ENCODE results near the gene PPARG.
"Not testable (repeated sequence)": the region's sequence is repeated elsewhere in the genome, so short reads cannot be mapped to it uniquely, and the experiment has no call there.

PPARG gene

GRCh38 chr3:12443781-12444522 lies 155.1 kb downstream of the PPARG start:
- DNase-seq (ENCODE audit: low spot score), result no peak

DNA sequence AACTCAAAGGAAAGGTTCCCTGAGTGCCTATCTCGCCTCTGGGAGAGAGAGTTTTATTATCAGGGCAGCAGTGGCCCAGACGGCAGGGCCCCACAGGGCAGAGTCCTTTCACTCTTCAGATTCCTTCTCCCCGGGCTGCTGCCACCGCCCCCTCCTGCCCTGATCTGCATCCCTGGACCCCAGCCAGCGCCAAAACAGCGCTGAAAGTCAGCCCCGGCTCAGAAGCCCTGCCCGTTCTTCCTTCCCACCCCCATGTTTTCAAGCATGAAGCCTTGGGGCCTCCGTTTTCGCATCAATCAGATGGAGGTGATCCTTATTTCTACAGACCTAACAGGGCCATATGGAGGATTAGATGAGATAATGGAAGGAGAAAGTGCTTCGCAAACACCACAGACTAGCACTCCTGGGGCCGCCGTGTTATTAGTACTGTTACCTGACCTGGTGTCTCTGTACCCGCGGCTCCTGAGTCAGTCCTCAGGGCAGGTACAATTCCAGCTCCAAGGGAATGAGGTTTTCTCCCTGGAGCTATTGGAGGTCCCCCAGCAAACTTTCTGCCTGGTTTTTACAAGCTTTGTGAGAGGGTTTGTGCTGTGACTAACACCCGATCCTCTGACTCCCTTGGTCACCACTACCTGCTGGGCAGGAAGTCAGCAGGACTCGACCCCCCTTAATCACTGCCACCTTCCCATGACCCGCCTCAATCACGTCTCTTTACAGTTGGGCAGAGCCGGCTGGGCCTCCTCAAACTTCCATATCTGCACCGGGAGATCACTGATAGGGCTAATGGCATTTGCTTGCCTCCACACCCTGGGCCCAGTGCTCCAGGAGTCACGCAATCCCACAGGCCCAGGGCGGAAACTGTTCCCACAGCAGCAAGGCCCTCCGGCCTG lies 156.0 kb downstream of the PPARG start:
- no peak for DNase-seq (ENCODE audit: low spot score)

DNA sequence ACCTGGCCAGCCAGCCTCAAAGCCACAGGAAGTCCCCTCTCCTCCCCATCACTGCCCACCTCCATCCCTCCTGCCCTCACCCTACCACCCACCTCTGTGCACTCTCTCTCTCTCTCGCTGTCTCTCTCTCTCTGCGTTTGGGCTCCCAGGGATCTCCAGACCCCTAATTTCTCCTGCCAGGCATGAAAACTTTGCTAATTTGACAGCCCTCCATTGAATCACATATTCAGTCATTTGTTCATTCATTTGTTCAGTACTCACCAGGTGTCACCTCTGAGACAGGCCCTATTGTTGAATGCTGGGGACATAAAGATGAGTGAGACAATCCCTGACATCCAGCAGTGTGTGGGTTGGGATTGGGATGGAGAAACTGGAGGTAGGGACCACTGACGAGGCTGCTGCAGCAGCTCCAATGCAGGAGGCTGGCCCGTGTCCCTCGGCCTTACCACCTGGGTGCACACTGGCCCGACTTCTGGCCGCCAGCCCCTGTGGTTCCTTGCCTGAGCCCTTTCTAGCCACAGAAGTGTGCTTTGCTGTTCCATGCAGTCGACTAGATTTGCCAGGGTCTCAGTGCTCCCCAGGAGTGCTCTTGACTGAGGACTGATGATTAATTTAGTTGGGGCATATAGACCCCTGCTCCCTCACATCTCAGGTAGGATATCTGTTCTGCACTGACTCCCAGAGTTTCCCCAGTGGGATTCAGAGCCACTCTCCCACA lies 156.8 kb downstream of the PPARG start:
- DNase-seq (ENCODE audit: low spot score), result no peak

GRCh38 chr3:12446298-12446697 lies 157.4 kb downstream of the PPARG start:
- DNase-seq (ENCODE audit: low spot score), result no peak

GRCh38 chr3:12447075-12447474 lies 158.2 kb downstream of the PPARG start:
- no peak for DNase-seq (ENCODE audit: low spot score)

DNA sequence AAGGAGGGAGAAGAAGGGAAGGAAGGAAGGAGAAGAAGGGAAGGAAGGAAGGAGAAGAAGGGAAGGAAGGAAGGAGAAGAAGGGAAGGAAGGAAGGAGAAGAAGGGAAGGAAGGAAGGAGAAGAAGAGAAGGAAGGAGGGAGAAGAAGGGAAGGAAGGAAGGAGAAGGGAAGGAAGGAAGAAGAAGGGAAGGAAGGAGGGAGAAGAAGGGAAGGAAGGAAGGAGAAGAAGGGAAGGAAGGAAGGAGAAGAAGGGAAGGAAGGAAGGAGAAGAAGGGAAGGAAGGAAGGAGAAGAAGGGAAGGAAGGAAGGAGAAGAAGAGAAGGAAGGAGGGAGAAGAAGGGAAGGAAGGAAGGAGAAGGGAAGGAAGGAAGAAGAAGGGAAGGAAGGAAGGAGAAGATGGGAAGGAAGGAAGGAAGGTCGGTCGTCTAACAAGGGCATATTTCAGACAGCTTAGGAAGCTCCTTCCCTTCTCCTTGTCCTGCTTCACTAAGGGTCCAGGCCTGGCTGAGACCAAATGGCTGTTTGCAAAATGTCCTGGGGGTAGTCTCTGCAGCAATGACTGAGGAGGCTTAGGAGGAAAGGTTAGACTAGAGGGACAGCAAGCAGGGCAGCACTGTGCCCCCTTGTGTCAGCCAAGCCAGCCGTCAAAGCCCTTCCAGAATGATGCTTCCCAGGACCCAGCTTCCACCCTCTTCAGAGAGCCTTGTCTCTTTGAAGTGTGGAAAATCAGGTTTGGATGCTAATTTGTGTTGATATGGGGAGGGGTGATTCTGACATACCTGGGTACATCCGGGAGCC lies 159.7 kb downstream of the PPARG start:
- DNase-seq (ENCODE audit: low spot score), result not testable (repeated sequence)

DNA sequence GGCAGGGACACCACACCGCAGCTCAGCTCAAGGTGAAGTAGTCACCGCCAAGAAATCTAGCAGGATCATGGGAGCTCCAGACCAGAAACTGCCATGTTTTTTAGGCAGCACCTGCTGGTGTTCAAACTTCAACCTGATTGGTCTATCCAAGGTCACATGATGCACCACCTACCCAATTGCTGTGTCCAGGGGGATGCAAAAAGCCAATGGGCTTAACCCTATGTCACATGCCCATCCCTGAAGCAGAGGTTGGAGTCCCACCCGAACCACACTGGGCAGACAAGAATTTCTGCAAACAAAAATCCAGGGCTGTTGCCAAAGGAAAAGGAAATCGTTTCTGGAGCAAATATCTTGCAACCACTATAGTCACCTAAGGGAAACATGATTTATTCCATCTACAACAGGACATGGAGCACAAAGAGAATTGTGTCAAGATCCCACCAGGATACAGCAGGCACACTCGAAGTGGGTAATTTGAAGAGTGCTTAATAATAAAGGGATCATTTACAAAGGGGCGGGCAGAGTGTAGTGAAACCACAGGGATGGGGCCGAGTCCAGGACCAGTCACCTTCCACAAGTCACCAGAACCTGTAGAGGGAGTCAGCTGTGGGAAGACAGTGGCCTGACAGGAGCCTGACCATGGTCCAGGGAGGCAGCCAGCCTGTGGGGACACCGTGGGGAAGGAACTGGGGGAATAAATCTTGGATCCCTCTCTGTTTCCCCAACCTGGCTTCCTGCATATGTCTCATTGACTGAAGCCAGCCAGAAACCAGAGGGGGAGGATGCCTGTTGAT lies 161.2 kb downstream of the PPARG start:
- peak; percentile 42 for DNase-seq (ENCODE audit: low spot score)

DNA sequence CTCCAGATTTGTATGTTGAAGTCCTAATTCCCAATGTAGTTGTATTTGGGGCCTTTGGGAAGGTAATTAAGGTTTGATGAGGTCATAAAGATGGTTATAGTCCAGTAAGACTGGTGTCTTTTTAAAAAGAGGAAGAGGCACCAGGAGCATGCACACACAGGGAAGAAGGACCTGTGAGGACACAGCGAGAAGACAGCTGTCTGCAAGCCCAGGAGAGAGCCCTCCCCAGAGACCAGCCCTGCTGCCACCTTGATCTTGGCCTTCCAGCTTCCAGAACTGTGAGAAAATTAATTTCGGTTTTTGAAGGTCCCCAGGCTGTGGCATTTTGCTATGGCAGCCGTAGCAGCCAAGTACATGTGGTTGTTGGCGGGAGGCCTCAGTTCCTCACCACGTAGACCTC lies 162.6 kb downstream of the PPARG start:
- DNase-seq (ENCODE audit: low spot score), result no peak

DNA sequence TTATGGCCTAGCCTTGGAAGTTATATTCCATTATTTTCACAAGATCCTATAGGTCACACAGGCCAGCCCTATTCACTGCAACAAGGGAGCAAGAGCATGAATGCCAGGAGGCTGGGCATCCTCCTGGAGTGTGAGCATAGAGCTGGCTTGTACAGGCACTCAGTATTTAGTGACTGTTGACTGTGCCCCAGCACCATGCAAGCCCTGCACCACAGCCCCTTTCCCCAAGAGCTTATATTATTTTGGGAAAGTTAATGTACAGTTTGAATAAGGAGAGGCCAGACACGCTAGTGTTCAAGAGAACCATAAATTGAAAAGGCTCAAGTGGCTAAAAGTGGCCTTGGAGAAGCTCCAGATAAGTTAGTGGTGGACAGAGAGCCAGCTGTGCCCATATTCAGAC lies 163.1 kb downstream of the PPARG start:
- no peak for DNase-seq (ENCODE audit: low spot score)

DNA sequence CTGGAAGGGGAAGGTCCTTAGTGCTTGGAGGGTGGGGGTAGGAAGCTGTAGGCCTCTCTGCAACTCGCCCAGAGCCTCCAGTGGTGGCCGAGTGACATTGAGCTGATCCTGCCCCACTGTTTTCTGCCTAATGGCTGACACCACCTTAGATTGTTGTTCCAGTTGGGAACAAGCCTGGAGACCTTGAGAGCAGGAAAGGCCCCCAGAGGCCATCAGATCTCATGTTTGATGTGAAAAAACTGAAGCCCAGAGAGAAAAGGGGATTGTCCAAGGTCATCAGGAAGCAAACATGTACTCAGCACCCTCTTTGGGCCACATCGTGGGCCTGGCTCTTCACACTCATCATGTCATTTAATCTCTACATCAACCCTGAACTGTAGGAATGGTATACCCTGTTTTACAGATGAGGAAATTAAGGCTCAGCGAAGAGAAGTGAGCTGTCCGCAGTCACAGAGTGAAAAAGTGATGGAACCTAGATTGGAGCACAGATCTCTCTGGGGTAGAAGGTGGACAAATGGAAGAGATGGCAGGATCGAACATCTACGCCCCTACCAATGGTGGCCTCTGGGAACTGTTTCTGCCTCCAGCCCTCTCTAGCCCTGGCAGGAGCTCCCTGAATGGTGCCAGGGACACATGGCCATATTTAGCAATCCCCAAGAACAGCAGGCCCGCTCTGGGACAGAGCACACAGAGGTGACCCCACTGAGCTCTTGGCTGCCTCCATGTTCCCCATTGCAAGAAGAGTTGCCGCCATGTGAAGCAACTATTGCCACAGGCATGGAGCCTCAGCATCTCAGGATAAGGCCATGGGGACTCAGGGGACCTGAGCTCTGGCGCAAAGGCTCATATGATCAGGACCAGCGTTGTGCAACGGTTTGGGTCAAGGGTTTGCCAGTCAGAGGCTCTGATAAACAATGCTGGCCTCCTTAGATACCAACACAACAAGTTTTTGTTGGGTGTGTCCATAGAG lies 163.8 kb downstream of the PPARG start:
- no peak for DNase-seq (ENCODE audit: low spot score)

DNA sequence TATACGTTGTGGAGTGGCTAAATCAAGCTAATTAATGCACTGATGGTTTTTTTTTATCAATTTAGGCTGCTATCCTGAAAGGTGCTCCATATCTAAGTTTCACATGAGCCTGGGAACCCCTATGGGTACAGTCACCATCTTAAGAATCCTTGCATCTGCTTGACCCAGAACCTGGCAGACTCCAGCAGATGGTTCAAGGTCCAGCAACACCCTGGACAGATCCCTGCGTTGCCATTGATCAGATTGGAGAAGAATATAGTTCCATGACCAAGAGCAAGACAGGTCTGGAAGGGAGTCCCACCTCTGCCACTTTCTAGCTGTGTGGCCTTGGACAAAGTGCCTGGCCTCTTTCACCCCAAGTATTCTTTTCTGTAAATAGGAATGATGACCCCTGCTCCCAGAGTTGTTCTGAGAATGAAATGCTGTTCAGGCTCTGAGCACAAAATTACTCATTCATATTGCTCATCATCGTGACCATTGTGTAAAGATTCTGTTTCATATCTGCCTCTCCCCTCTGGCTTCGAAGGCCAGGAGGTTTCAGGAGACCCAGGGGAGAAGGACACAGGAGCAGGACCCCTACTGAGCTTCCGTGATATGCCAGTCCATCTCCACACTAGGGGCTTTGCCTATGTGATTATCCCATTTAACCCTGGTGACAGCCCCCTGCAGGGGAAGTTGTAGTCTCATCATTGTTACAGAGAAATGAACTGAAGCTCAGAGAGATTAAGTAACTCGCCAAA lies 165.4 kb downstream of the PPARG start:
- DNase-seq (ENCODE audit: low spot score), result no peak

DNA sequence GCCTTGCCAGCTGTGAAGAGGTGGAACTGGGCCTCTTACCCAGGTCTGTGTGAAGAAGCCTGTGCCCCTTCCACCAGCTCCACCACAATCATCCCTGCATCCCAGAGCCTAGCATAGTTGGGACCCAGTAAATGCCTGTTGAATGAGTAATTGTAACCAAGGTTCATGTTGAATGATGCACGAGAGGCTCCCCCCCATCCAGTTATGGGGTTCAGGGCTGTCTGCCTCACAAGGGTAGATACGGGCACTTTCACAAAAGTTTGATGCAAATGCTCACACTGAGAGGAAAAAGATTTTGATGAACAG lies 165.9 kb downstream of the PPARG start:
- DNase-seq (ENCODE audit: low spot score), result no peak

DNA sequence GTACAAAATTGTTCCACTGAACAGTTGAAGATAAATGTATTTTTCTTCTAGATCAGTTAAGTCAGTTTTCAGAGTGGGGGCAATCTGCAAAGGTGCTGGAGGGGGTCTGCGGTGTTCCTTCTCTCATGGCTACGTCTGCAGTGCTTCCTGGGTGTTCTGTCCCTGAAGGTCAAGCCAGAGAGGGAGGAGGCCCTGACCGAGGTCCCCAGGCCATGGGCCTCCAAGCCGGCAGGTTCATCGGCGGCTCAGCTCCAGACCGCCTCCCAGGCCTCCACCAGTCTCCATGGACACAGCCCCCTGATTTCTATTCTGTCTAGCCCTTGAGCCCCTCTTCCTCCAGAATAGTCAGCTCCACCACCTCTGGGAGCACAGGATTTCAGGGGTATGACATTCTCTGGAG lies 166.9 kb downstream of the PPARG start:
- DNase-seq (ENCODE audit: low spot score), result no peak

DNA sequence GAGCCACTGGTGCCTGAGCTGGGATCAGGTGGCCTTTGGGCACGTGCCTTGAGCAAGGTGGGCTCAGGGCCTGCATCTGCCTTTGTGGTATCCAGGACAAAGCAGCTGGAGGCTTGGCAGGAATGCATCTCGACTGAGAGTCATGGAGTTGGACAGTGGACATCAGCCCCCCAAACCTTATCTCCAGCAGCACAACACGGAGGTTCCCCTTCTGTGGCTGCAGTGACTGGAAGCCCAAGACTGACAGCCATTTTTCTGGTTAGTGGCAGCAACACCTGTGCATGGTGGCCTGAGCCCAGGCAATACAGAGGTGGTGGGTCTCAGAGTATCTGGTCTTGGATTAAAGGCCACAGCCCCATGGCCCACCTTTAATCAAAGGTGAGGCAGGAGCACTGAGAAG lies 167.6 kb downstream of the PPARG start:
- no peak for DNase-seq (ENCODE audit: low spot score)

DNA sequence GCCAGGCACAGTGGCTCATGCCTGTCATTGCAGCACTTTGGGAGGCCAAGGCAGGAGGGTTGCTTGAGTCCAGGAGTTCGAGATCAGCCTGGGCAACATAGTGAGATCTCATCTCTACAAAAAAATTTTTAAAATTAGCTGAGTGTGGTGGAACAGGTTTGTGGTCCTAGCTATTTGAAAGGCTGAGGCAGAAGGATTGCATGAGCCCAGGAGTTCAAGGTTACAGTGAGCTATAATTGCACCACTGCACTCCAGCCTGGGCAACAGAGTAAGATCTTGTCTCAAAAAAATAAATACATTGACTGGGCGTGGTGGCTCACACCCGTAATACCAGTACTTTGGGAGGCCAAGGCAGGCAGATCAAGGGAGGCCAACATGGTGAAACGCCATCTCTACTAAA lies 168.5 kb downstream of the PPARG start:
- DNase-seq (ENCODE audit: low spot score), result not testable (repeated sequence)

DNA sequence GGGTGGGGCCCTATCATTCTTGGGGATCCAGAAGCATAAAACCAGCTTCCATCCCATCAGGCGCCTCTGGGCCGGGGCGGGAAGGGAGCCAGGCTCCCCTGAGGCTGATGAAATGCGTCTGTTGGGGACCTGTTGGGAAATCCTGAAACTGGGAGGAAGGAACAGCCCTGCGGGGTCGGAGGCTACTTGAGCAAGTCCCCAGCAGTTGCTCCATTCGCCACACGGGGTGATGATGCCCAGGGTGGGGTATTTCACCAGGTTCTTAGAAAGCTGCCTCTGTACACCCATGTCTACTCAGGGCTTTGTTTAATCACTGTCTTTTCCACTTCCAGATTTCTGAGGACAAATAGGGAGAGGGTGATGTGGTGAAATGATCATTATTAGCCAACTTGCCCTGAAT lies 170.0 kb downstream of the PPARG start:
- DNase-seq (ENCODE audit: low spot score), result no peak

GRCh38 chr3:12460127-12460526 lies 171.3 kb downstream of the PPARG start:
- no peak for DNase-seq (ENCODE audit: low spot score)

- DNase-seq (ENCODE audit: low spot score), result no peak
These were observed 172.3 kb downstream of the PPARG start for GRCh38 chr3:12461097-12461649.
